HepG2 (cell line): ENCODE measurements around the gene BRD3. TPM values are rescaled to one million over a fixed set of nuclear protein-coding genes. Genes with fewer than 3 reads are reported as not detected.

Experiments
- ATAC-seq: fragments of 200-7000 bp; cut with Tn5 transposase; 3 replicates; pipeline ENCODE4 v1.9.1; 2020; ENCODE audit warnings: mild to moderate bottlenecking, moderate library complexity
- BruUV-seq: library from RNA; stranded (reverse); fragments of 400-500 nt; replicated peaks from 2 replicates; lab custom pipeline; 2021; lab: Mats Ljungman, UMichigan
- CTCF ChIA-PET: fragments of 300-600 bp; formaldehyde crosslinking; extraction: SDS; loops from one replicate; lab custom pipeline; 2021; ENCODE audit warnings: low total read pairs, inconsistent platforms, low intra/inter-chr PET ratio; lab: Yijun Ruan, JAX
- POLR2A ChIA-PET: fragments of 350-600 bp; sonication (Branson Sonifier 250); formaldehyde crosslinking; loops from one replicate; lab custom pipeline; 2020; ENCODE audit warnings: antibody characterized with exemption, inconsistent platforms; lab: Yijun Ruan, JAX
- DNase-seq: peaks from one replicate; pipeline ENCODE4 v3.0.0-alpha.2; 2015; ENCODE audit warnings: low spot score
- FAIRE-seq: peaks from 3 replicates; lab custom pipeline; 2011; peaks lifted over from hg19 to GRCh38; lab: Jason Lieb, UNC
- H2AFZ ChIP-seq: one replicate; pipeline ENCODE4 v1.6.1; 2011; ENCODE audit warnings: low read length, inconsistent platforms
- H3K27ac ChIP-seq: fragments of 300-600 bp; 3 replicates; pipeline ENCODE4 v1.8.0; 2011; ENCODE audit warnings: mixed run types, mild to moderate bottlenecking, mixed read lengths, low read length, inconsistent platforms; ENCODE audit not compliant: insufficient read depth; ENCODE audit errors: extremely low read length
- H3K27me3 ChIP-seq, 2 experiments: fragments of 200-600 bp in 1 of 2; 2 replicates in 1 of 2; 3 replicates in 1 of 2; pipeline versions ENCODE4 v1.6.0 to v1.8.0; 2011; ENCODE audit warnings: low read length in 2 of 2, mild to moderate bottlenecking in 2 of 2, moderate library complexity in 2 of 2, inconsistent platforms in 1 of 2; ENCODE audit not compliant: insufficient read depth in 2 of 2, control insufficient read depth in 1 of 2
- H3K36me3 ChIP-seq, 2 experiments: fragments of 200-600 bp in 1 of 2; replicated peaks in 1 of 2; 2 replicates in 1 of 2; 3 replicates in 1 of 2; pipeline versions ENCODE4 v1.5.1 to v1.8.0; 2011; ENCODE audit warnings: low read length in 2 of 2, inconsistent platforms in 1 of 2; ENCODE audit not compliant: insufficient read depth in 2 of 2, control insufficient read depth in 1 of 2
- H3K4me1 ChIP-seq: 2 replicates; pipeline ENCODE4 v1.5.1; 2012; ENCODE audit warnings: low read length, inconsistent platforms; ENCODE audit not compliant: insufficient read depth
- H3K4me2 ChIP-seq: 2 replicates; pipeline ENCODE4 v1.6.0; 2011; ENCODE audit warnings: low read depth, low read length, inconsistent platforms
- H3K4me3 ChIP-seq, 3 experiments: fragments of 200-600 bp in 1 of 3; sonication (generic), shearing (Covaris generic) in 1 of 3; replicated peaks in 1 of 3; 2 replicates each; pipeline ENCODE4 v1.5.1; 2011 to 2016; ENCODE audit warnings: low read length in 3 of 3, inconsistent platforms in 2 of 3, low read depth in 2 of 3, mild to moderate bottlenecking in 2 of 3, control low read depth in 1 of 3, mixed read lengths in 1 of 3; ENCODE audit not compliant: insufficient read depth in 1 of 3
- H3K79me2 ChIP-seq: one replicate; pipeline ENCODE4 v1.6.1; 2011; ENCODE audit warnings: low read length, inconsistent platforms; ENCODE audit not compliant: insufficient read depth
- H3K9ac ChIP-seq: 2 replicates; pipeline ENCODE4 v1.6.0; 2011; ENCODE audit warnings: mild to moderate bottlenecking, low read depth, low read length, inconsistent platforms; ENCODE audit not compliant: insufficient read depth
- H3K9me3 ChIP-seq: 2 replicates; pipeline ENCODE4 v1.5.1; 2012; ENCODE audit warnings: mild to moderate bottlenecking, low read length
- H4K20me1 ChIP-seq: 2 replicates; pipeline ENCODE4 v1.6.0; 2011; ENCODE audit warnings: inconsistent platforms, mild to moderate bottlenecking, low read length, moderate library complexity; ENCODE audit not compliant: insufficient read depth
- AHR ChIP-seq: IDR thresholded peaks from 2 replicates; pipeline ENCODE4 v1.6.1; 2018; ENCODE audit warnings: missing genetic modification reagents, missing compliant biosample characterization
- ARNT2 ChIP-seq: sonication (generic); formaldehyde crosslinking; IDR thresholded peaks from 2 replicates; pipeline ENCODE4 v1.8.0; 2022; ENCODE audit warnings: mild to moderate bottlenecking, low read depth, missing genetic modification reagents, moderate library complexity
- EED ChIP-seq: sonication (generic); formaldehyde crosslinking; IDR thresholded peaks from 2 replicates; pipeline ENCODE4 v1.5.0; 2020; ENCODE audit warnings: mild to moderate bottlenecking, missing genetic modification reagents
- HMGA1 ChIP-seq: sonication (generic); formaldehyde crosslinking; conservative IDR thresholded peaks from 2 replicates; pipeline ENCODE4 v1.4.0; 2020; ENCODE audit warnings: missing genetic modification reagents
- HOXD1 ChIP-seq: sonication (generic); formaldehyde crosslinking; IDR thresholded peaks from 2 replicates; pipeline ENCODE4 v1.5.0; 2020; ENCODE audit warnings: missing genetic modification reagents
- MYC ChIP-seq: sonication (generic); formaldehyde crosslinking; IDR thresholded peaks from 2 replicates; pipeline ENCODE4 v1.9.0; 2021; ENCODE audit warnings: missing genetic modification reagents, borderline replicate concordance
- NR2F1 ChIP-seq, 2 experiments: fragments of 450-650 bp in 1 of 2; formaldehyde crosslinking in 1 of 2; IDR thresholded peaks; 2 replicates each; pipeline versions ENCODE4 v1.5.0 to v1.6.1; 2016 to 2020; ENCODE audit warnings: mild to moderate bottlenecking in 1 of 2, missing compliant biosample characterization in 1 of 2, missing genetic modification reagents in 1 of 2, moderate library complexity in 1 of 2
- PAX8 ChIP-seq: sonication (generic); formaldehyde crosslinking; IDR thresholded peaks from 2 replicates; pipeline ENCODE4 v1.8.0; 2022; ENCODE audit warnings: mild to moderate bottlenecking, missing genetic modification reagents, borderline replicate concordance
- POLR2A ChIP-seq, 2 experiments: IDR thresholded peaks; 2 replicates each; pipeline ENCODE4 v1.6.1; 2011; ENCODE audit warnings: low read depth in 2 of 2, low read length in 2 of 2, mild to moderate bottlenecking in 1 of 2, moderate library complexity in 1 of 2; ENCODE audit not compliant: insufficient read depth in 1 of 2
- SMARCE1 ChIP-seq: fragments of 450-650 bp; IDR thresholded peaks from 2 replicates; pipeline ENCODE4 v1.6.1; 2017; ENCODE audit warnings: borderline replicate concordance
- SUZ12 ChIP-seq: fragments of 150-350 bp; IDR thresholded peaks from 2 replicates; pipeline ENCODE4 v1.6.1; 2014; ENCODE audit warnings: low read depth, low read length
- TBX2 ChIP-seq: sonication (generic); formaldehyde crosslinking; IDR thresholded peaks from 2 replicates; pipeline ENCODE4 v1.5.0; 2020; ENCODE audit warnings: missing genetic modification reagents, mild to moderate bottlenecking, borderline replicate concordance
- ZC3H4 ChIP-seq: sonication (generic); formaldehyde crosslinking; IDR thresholded peaks from 2 replicates; pipeline ENCODE4 v1.4.0; 2020; ENCODE audit warnings: missing genetic modification reagents, borderline replicate concordance
- ZNF143 ChIP-seq: sonication (generic); formaldehyde crosslinking; IDR thresholded peaks from 2 replicates; pipeline ENCODE4 v1.4.0; 2020; ENCODE audit warnings: missing genetic modification reagents
- ZNF589 ChIP-seq: sonication (generic); formaldehyde crosslinking; conservative IDR thresholded peaks from 2 replicates; pipeline ENCODE4 v1.8.0; 2022; ENCODE audit warnings: mild to moderate bottlenecking, moderate library complexity, missing genetic modification reagents
- ZNF713 ChIP-seq: sonication (generic); formaldehyde crosslinking; IDR thresholded peaks from 2 replicates; pipeline ENCODE4 v1.4.0; 2020; ENCODE audit warnings: mild to moderate bottlenecking, missing genetic modification reagents
- WGBS: methylation state at CpG from one replicate; pipeline ENCODE4 v1.1.6; 2017; ENCODE audit warnings: low lambda C conversion rate; 5-methylcytosine and 5-hydroxymethylcytosine counted together
- in situ Hi-C: cut with HindIII; loops from 2 replicates; pipeline ENCODE4 v1.10.0; 2017; ENCODE audit warnings: low pct_unique_long_range_greater_than_20kb; ENCODE audit not compliant: extremely low pct_ligation_motif_present
- intact Hi-C: fragments of 100-400 bp; cut with micrococcal nuclease; formaldehyde crosslinking; loops from one replicate; pipeline ENCODE4 v1.10.0; 2022; ENCODE audit not compliant: unreplicated experiment
- polyA plus RNA-seq, 8 experiments: library from polyadenylated mRNA; depleted of rRNA in 3 of 8; stranded (reverse) in 7 of 8; unstranded in 1 of 8; fragments of >200 nt; fragmentation: Illumina TruSeq in 4 of 8; extraction: Trizol in 4 of 8; gene quantifications; 2 replicates each; pipeline versions ENCODE4 v1.2.1 to v1.2.3, GENCODE V29; 2011 to 2016; ENCODE audit warnings: low read depth in 4 of 8, missing spikeins in 1 of 8, mixed read lengths in 1 of 8; ENCODE audit not compliant: insufficient read depth in 1 of 8
- total RNA-seq, 5 experiments: library from RNA; depleted of rRNA; stranded (reverse); fragments of >200 nt; fragmentation: Illumina TruSeq; extraction: Trizol; gene quantifications; 2 replicates each; pipeline ENCODE4 v1.2.3, GENCODE V29; 2016; ENCODE audit warnings: low read depth in 1 of 5
- TF ChIP-seq, protein P1 (sequence below): sonication (generic); formaldehyde crosslinking; IDR thresholded peaks from 2 replicates; pipeline ENCODE4 v1.8.0; 2023; ENCODE audit warnings: mild to moderate bottlenecking, missing genetic modification reagents
- TF ChIP-seq, protein P2 (sequence below): sonication (generic); formaldehyde crosslinking; IDR thresholded peaks from 2 replicates; pipeline ENCODE4 v1.4.0; 2020; ENCODE audit warnings: missing genetic modification reagents
- TF ChIP-seq, protein P3 (sequence below): sonication (generic); formaldehyde crosslinking; IDR thresholded peaks from 2 replicates; pipeline ENCODE4 v1.4.0; 2020; ENCODE audit warnings: missing genetic modification reagents

Gene BRD3
- total and polyA plus RNA-seq, 2 of the 13 experiments (the other 11 are each of a cell fraction or from before 2014, with no cell fraction given): 5.9 to 12.9 TPM

DNA sequence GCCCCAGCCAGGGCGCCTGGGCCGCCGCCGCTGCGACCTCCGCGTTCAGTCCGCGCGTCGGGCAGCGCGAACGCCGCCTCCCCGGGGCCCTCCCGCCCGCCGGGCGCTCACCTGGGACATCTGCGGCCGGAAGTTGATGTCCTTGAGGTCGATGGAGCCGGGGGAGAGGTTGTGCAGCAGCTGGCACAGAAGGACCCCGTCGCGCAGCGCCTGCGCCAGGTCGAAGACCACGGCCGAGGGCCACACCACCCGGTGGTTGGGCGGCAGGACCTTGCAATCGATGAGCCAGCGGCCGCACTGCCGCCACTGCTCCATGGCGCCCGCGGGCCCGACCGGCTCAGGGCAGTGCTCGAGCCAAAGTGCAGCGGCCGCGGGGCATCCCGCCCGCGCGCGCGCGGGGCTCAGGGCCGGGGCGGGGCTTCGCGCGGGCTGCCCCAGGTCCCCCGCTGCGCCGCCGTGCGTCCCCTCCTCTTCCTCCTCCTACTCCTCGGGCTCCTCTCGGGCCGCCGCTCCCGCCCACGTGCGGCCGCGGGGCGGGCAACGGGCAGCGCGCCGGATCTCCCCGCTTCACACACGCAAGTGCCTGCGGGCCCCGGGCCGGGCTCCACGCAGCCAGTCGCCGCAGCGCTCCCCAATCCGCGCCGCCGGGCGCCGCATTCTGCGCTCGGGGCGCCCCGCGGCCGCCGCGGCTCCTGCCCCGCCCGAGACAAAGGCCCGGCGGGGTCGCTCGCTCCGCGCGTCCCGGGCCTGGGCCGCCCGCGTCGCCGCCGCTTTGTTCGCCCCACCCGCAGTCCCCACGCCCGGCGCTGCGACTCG lies 75.7 kb downstream of the BRD3 start, which contains the start of gene VAV2:
TSS of gene VAV2 (minus strand) at position 361 of the 816 bp plus-strand sequence. CDS start at position 315, 46 bp downstream.
- Histone ChIP-seq H3K4me1 (peaks cover 58% of the 10 kb centered on the region), H3K9me3 (no peaks in the 10 kb centered on the region), H2AFZ (no peak within 1 kb of the TSS), H4K20me1 (peaks cover 34% of the 10 kb centered on the region; the same call in 1 of the 2 replicates), H3K9ac (peak within 1 kb of the TSS; percentile 82), H3K27me3 (no peaks in the 10 kb centered on the region), H3K27ac (peak within 1 kb of the TSS; percentile 90), H3K4me3 (peak within 1 kb of the TSS; percentile 80 to 98 (median 97)), H3K36me3 (peaks cover 0 to 5% of the 10 kb centered on the region in 2 experiments; a peak in 3 of 5 replicates), H3K79me2 (peaks cover 46% of the 10 kb centered on the region), H3K4me2 (peak within 1 kb of the TSS; percentile 96)
- FAIRE-seq: no peak
- DNase-seq: peak; percentile 48
- 2% methylated on average over 11 of the region's 124 CpGs for WGBS
- CTCF ChIA-PET: interaction anchor here (2.6 to 4.0 kb wide), 3 partner anchors 199 to 210 kb away, joined by 9 to 40 read pairs (median 27); no protein-coding TSS in a partner anchor
- BruUV-seq: TSS peak; percentile 48
- ATAC-seq: peak; percentile 5
- intact Hi-C loops (no loop called here), in situ Hi-C loops (loop anchor here (5.0 kb wide), 1 partner anchor 205 kb away; no protein-coding TSS in a partner anchor)
- POLR2A ChIA-PET: interaction anchor here (1.1 to 4.4 kb wide), 5 partner anchors 12 to 77 kb away, joined by 4 to 24 read pairs (median 6); no protein-coding TSS in a partner anchor
- TF ChIP-seq, protein P1, sequence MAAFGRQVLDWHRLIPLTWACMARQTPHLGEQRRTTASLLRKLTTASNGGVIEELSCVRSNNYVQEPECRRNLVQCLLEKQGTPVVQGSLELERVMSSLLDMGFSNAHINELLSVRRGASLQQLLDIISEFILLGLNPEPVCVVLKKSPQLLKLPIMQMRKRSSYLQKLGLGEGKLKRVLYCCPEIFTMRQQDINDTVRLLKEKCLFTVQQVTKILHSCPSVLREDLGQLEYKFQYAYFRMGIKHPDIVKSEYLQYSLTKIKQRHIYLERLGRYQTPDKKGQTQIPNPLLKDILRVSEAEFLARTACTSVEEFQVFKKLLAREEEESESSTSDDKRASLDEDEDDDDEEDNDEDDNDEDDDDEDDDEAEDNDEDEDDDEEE (CRISPR knock-in tag): no peak
- TF ChIP-seq ZNF143 (CRISPR knock-in tag): no peak
- TF ChIP-seq NR2F1 (CRISPR knock-in tag; IDR thresholded peaks at IDR 0.05): no peak
- peak in 1 of 2 experiments; percentile 69; a peak in 2 of 4 replicates for TF ChIP-seq POLR2A (IDR thresholded peaks at IDR 0.05; ENCODE audit: insufficient read depth in 1 of 2, low read depth in 2 of 2, low read length in 2 of 2)
- no peak for TF ChIP-seq HMGA1 (CRISPR knock-in tag)
- no peak for TF ChIP-seq EED (CRISPR knock-in tag)
- no peak for TF ChIP-seq SUZ12
- no peak for TF ChIP-seq ZC3H4 (CRISPR knock-in tag)
- no peak for TF ChIP-seq AHR
- 0 out of 2 replicates have a peak, but pooled peaks have one; percentile 33 for TF ChIP-seq TBX2
- TF ChIP-seq, protein P2, sequence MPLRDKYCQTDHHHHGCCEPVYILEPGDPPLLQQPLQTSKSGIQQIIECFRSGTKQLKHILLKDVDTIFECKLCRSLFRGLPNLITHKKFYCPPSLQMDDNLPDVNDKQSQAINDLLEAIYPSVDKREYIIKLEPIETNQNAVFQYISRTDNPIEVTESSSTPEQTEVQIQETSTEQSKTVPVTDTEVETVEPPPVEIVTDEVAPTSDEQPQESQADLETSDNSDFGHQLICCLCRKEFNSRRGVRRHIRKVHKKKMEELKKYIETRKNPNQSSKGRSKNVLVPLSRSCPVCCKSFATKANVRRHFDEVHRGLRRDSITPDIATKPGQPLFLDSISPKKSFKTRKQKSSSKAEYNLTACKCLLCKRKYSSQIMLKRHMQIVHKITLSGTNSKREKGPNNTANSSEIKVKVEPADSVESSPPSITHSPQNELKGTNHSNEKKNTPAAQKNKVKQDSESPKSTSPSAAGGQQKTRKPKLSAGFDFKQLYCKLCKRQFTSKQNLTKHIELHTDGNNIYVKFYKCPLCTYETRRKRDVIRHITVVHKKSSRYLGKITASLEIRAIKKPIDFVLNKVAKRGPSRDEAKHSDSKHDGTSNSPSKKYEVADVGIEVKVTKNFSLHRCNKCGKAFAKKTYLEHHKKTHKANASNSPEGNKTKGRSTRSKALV: 0 out of 2 replicates have a peak, but pooled peaks have one; percentile 38
- no peak for TF ChIP-seq SMARCE1
- TF ChIP-seq ZNF589 (CRISPR knock-in tag): no peak
- TF ChIP-seq, protein P3, sequence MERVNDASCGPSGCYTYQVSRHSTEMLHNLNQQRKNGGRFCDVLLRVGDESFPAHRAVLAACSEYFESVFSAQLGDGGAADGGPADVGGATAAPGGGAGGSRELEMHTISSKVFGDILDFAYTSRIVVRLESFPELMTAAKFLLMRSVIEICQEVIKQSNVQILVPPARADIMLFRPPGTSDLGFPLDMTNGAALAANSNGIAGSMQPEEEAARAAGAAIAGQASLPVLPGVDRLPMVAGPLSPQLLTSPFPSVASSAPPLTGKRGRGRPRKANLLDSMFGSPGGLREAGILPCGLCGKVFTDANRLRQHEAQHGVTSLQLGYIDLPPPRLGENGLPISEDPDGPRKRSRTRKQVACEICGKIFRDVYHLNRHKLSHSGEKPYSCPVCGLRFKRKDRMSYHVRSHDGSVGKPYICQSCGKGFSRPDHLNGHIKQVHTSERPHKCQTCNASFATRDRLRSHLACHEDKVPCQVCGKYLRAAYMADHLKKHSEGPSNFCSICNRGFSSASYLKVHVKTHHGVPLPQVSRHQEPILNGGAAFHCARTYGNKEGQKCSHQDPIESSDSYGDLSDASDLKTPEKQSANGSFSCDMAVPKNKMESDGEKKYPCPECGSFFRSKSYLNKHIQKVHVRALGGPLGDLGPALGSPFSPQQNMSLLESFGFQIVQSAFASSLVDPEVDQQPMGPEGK (CRISPR knock-in tag): peak; percentile 12; the same call in 1 of the 2 replicates
- no peak for TF ChIP-seq ZNF713 (CRISPR knock-in tag)
- no peak for TF ChIP-seq PAX8
- peak; percentile 73 for TF ChIP-seq ARNT2 (CRISPR knock-in tag)
- TF ChIP-seq MYC: peak; percentile 26; the same call in 1 of the 2 replicates
- TF ChIP-seq HOXD1 (CRISPR knock-in tag): 0 out of 2 replicates have a peak, but pooled peaks have one; percentile 32
